GM12892 (cell line): ENCODE measurements around the gene PAX6.

Source experiments
- POLR2A ChIP-seq: IDR thresholded peaks from 2 replicates; pipeline ENCODE4 v1.6.1; 2011; ENCODE audit warnings: low read depth, low read length, control low read depth
- POLR2AphosphoS5 ChIP-seq: IDR thresholded peaks from 2 replicates; pipeline ENCODE4 v1.6.1; 2011; ENCODE audit warnings: low read depth, low read length, control low read depth

DNA sequence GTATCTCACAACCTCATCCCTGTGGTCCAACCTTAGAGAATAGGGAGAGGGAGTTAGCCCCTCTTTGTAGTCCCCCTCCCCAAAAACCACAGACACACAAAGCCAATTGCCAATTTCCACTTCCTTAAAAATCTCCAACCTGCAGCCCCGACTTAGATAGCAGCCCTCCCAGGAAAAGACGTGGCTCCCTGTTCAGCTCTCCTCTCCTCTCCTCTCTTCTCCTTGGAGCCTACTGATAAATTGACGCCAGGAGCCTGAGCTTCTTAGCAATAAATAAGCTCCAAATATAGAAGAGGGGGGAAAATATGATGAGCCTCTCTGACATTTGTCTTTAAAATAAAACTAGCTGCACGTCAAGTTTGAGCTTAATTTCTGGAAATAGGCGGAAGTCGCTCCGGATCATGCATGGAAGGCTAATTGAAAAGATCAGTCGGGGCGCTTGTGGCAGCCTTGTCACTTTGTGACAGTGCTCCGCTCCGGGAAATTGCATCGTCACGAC, 7.3 kb downstream of the PAX6 start:
- TF ChIP-seq POLR2A: no peak
- no peak for TF ChIP-seq POLR2AphosphoS5
